Lower leg skin (tissue), 4 donors: ENCODE results near the gene OSM. TPM values are rescaled to one million over a fixed set of nuclear protein-coding genes. Genes with fewer than 3 reads are reported as not detected.

Experiments
- DNase-seq, 2 donors: peaks; one replicate each; pipeline ENCODE4 v3.0.0-alpha.2; 2019; ENCODE audit warnings: low spot score in 2 of 2
- H3K4me3 ChIP-seq: fragments of 200-600 bp; sonication (generic); 2 replicates; pipeline ENCODE4 v1.5.1; 2017; ENCODE audit warnings: mild to moderate bottlenecking, low read depth; ENCODE audit not compliant: poor library complexity, severe bottlenecking
- POLR2A ChIP-seq, 2 donors: fragments of 450-650 bp; IDR thresholded peaks; one replicate each; pipeline ENCODE4 v1.6.1; 2016 to 2017; ENCODE audit warnings: antibody characterized with exemption in 2 of 2, mild to moderate bottlenecking in 1 of 2, moderate library complexity in 1 of 2
- WGBS, 2 donors: methylation state at CpG; one replicate each; pipeline ENCODE4 v1.1.5; 2018; 5-methylcytosine and 5-hydroxymethylcytosine counted together
- intact Hi-C: fragments of 100-400 bp; cut with DNase I; formaldehyde crosslinking; loops from one replicate; pipeline ENCODE4 v1.15.0; 2023; ENCODE audit warnings: low total_unique reads
- total RNA-seq, 4 donors: library from RNA; depleted of rRNA; stranded (reverse); fragments of >200 nt; gene quantifications; one replicate each; pipeline ENCODE4 v1.1.0, GENCODE V29; 2016
- TF ChIP-seq, protein P1 (sequence below), 3 donors: fragments of 450-650 bp; IDR thresholded peaks; one replicate each; pipeline ENCODE4 v1.5.1; 2016; ENCODE audit warnings: antibody characterized with exemption in 3 of 3, mild to moderate bottlenecking in 3 of 3, moderate library complexity in 2 of 3

Gene OSM
- total RNA-seq, 4 donors from 2014 or later: 0.27 to 0.34 (median 0.29) TPM; not detected in 1

DNA sequence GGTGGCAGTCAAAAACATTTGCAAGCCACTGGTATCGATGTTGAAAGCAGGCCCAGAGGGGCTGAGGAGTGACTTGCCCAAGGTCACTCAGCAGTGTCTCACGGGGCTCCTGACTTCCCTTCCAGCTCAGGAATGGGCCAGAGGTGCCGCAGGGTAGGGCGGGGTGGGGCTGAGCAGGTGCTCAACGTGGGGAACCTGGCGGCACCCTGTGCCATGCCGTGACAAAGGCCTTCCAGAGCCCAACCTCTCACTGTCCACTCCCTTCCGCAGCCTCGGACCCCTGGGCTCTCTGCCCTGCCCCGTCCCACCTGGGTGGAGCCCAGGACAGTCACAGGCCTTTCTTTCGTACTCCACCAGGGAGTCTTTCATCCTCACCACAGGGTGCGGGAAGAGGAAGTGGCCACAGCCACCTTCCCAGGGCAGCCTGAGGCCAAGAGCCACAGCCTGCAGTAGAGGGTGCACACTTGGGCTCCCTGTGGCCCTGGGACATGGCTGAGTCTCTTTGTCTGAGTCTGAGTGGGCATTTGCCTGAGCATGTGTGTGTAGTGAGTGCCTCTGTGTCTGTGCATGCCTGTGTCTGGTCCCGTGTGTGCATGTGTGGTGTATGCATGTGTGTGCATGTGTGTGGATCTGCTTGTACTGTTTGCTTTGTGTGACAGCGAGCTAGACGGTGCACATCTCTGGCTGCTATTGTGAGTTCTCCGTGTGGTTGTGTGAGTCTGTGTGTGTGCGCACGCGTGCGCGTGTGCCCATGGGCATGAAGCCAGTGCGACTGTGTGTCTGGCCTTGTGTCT lies 14.0 kb downstream of the OSM start:
- H3K4me3 ChIP-seq: no peak overlapping the region
- 44 to 49% methylated on average over 17 to 20 of the region's 22 CpGs for WGBS, 2 donors
- peak in 1 of 2 donors; percentile 86 for DNase-seq
- intact Hi-C loops: no loop called here
- TF ChIP-seq POLR2A (IDR thresholded peaks at IDR 0.05): no peak
- TF ChIP-seq, protein P1, sequence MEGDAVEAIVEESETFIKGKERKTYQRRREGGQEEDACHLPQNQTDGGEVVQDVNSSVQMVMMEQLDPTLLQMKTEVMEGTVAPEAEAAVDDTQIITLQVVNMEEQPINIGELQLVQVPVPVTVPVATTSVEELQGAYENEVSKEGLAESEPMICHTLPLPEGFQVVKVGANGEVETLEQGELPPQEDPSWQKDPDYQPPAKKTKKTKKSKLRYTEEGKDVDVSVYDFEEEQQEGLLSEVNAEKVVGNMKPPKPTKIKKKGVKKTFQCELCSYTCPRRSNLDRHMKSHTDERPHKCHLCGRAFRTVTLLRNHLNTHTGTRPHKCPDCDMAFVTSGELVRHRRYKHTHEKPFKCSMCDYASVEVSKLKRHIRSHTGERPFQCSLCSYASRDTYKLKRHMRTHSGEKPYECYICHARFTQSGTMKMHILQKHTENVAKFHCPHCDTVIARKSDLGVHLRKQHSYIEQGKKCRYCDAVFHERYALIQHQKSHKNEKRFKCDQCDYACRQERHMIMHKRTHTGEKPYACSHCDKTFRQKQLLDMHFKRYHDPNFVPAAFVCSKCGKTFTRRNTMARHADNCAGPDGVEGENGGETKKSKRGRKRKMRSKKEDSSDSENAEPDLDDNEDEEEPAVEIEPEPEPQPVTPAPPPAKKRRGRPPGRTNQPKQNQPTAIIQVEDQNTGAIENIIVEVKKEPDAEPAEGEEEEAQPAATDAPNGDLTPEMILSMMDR (IDR thresholded peaks at IDR 0.05): no peak

DNA sequence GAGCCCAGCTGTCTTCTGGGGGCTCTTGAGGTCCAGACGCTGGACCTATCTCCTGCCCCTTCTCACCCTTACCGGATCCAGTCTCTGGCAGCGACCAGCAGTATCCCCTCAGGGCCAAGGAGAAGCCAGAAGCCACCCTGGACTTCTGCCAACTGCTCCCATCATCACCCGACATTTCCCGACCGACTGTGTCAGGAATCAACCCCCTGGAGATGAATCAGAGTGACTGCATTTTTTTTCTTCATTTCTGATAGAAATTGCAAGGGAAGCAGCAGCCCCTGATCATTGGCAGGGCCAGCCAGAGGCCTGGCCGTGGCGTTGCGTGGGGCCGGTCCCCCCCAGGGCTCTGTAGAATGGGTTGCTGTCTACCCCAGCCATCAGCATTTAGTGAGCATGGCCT lies 14.9 kb downstream of the OSM start:
- WGBS, 2 donors: 59 to 67% methylated on average over 10 of the region's 10 CpGs
- no peak overlapping the region for H3K4me3 ChIP-seq
- peak in 1 of 2 donors; percentile 81 for DNase-seq
- TF ChIP-seq, protein P1 (IDR thresholded peaks at IDR 0.05): no peak
- no peak for TF ChIP-seq POLR2A (IDR thresholded peaks at IDR 0.05)
- intact Hi-C loops: no loop called here

- WGBS, 2 donors: 55% methylated on average over 9 of the region's 12 CpGs
- H3K4me3 ChIP-seq: no peak overlapping the region
- peak in 1 of 2 donors; percentile 85 for DNase-seq
- intact Hi-C loops: no loop called here
- no peak for TF ChIP-seq POLR2A (IDR thresholded peaks at IDR 0.05)
- TF ChIP-seq, protein P1 (IDR thresholded peaks at IDR 0.05): no peak
Observed at GRCh38 chr22:30250661-30251267, 15.9 kb downstream of the OSM start.

- peak in 1 of 2 donors; percentile 82 for DNase-seq
- 86 to 98% methylated on average over 3 of the region's 3 CpGs for WGBS, 2 donors
- no peak overlapping the region for H3K4me3 ChIP-seq
- no peak for TF ChIP-seq POLR2A (IDR thresholded peaks at IDR 0.05)
- TF ChIP-seq, protein P1 (IDR thresholded peaks at IDR 0.05): no peak
- intact Hi-C loops: no loop called here
Observed at GRCh38 chr22:30250039-30250565, 16.5 kb downstream of the OSM start.

DNA sequence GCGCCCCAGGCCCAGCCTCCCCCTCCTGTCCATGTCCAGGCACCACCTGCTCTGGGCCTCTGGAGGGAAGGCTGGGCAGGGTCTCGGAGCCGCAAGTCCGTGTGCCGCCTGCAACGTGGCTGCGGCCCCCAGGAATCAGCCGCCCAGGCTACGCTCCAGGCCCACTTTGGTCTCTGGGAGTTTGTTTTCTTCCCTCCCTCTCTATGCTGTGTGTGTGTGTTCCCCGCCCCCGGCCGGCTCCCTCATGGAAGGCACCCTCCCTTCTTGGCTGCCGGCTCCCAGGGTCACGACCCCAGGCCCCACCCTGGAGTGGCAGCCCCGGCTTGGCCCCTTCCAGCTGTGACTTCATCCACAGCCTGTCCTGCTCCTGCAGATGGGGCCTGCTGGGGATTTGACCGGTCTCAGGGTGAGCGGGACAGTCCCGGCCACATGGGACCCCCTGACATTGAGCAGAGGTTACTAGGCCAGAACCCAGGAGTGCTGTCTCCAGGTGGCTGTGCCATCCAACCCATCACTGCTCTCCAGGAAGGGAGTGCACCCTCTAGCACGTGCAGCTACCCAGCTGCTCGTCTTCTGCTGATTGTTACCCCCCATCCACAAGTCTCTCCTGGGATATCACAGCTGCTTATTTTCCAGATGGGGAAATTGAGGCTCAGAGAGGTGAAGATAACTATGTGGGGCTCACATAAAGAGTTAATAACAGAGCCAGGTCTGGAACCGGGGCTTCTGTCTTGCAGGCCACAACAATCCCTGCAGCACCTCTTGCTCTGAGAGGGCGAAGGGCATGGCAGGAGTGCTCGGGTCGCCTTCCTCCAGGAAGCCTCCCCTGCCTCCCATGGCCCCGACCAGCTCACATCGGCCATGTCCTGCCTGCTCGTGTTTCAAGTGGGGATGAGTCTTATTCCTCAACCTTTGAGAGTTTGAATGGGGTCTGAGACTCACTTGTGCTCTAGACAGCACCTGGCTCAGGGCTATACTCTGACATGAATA lies 17.3 kb downstream of the OSM start:
- no peak overlapping the region for H3K4me3 ChIP-seq
- WGBS, 2 donors: 53 to 78% methylated on average over 18 to 27 of the region's 27 CpGs
- peak in 1 of 2 donors; percentile 92 for DNase-seq
- intact Hi-C loops: no loop called here
- no peak for TF ChIP-seq POLR2A (IDR thresholded peaks at IDR 0.05)
- TF ChIP-seq, protein P1 (IDR thresholded peaks at IDR 0.05): no peak
